CMK (cell line): ENCODE measurements around the gene FGD1.

Source experiments
- DNase-seq: peaks from one replicate; pipeline ENCODE4 v3.0.0-alpha.2; 2010; ENCODE audit warnings: low read depth

FGD1 gene

GRCh38 chrX:54397113-54397512, 98.9 kb downstream of the FGD1 start:
- no peak for DNase-seq
